ENCODE results near the gene GABRR3. TPM values are rescaled to one million over a fixed set of nuclear protein-coding genes. Genes with fewer than 3 reads are reported as not detected.
A peak's percentile ranks its signal among the peaks of the same experiment; 100 is the strongest.

The GABRR3 gene
- total RNA-seq, 3 donors from 2014 or later (not counting 1 experiment from before 2014, with no cell fraction given) = not detected

GRCh38 chr3:98038876-98039275 is 3.8 kb upstream of the GABRR3 start:
- H3K4me3 ChIP-seq (ENCODE audit: low read length) = no peak overlapping the region
- no peak for ATAC-seq

DNA sequence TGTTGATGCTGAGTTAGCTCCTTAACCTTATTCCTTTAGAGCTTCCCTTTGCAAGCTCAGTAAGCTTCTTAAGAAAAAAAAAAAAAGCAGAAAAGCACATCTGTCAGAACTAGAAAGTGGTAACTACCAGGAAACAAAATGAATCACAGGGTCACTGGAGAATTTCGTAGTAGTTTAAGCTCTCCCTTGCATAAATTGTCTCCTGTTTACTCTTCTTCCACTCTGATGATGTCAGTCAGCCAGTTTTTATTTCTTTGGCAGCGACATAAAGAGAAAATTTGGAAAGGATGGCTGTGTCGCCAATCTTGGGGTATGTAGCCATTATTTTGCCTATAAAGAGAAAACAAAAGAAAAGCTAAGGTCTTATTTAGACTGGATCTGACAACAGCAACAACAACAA is 3.2 kb upstream of the GABRR3 start:
- ATAC-seq = no peak
- Mint-ChIP-seq H3K27me3 (ENCODE audit: low read depth in 2 of 2) (peaks cover 7 to 37% of the 10 kb centered on the region in 2 donors), H3K27ac (no peak overlapping the region), H3K9me3 (peaks cover 2 to 3% of the 10 kb centered on the region in 2 donors), H3K36me3 (peaks cover 8% of the 10 kb centered on the region), H3K4me1 (peaks cover 7% of the 10 kb centered on the region in 2 donors), H3K4me3 (no peak overlapping the region)
- no peak overlapping the region for H3K27ac ChIP-seq (ENCODE audit: low read length)
- intact Hi-C loops (cut with micrococcal nuclease) = loop anchor here (2.0 kb wide), 1 partner anchor 781 kb away; no protein-coding TSS in a partner anchor
- TF ChIP-seq CTCF (IDR thresholded peaks at IDR 0.05) = no peak
- no peak overlapping the region for H3K4me3 ChIP-seq (ENCODE audit: low read length)
- peaks cover 4% of the 10 kb centered on the region for H3K27me3 ChIP-seq (ENCODE audit: control insufficient read depth, insufficient read depth, low read length)
- H3K9me3 ChIP-seq (ENCODE audit: control insufficient read depth, insufficient read depth, low read length) = no peaks in the 10 kb centered on the region
- no peak for DNase-seq
- WGBS (ENCODE audit: insufficient coverage) = 67% methylated on average over 1 of the region's 3 CpGs
- no peaks in the 10 kb centered on the region for H3K4me1 ChIP-seq (ENCODE audit: control insufficient read depth, insufficient read depth, low read length)
- H3K36me3 ChIP-seq (ENCODE audit: control insufficient read depth, insufficient read depth, low read length) = no peaks in the 10 kb centered on the region

More at GRCh38 chr3:98038876-98039275, 3.8 kb upstream of the GABRR3 start:
- intact Hi-C loops (cut with micrococcal nuclease) = loop anchor here (1.0 to 2.0 kb wide), 3 partner anchors 290 to 780 kb away; no protein-coding TSS in a partner anchor
- no peak for DNase-seq
- Histone ChIP-seq H3K9me3 (ENCODE audit: control insufficient read depth, insufficient read depth, low read length) (no peaks in the 10 kb centered on the region), H3K36me3 (ENCODE audit: control insufficient read depth, insufficient read depth, low read length) (no peaks in the 10 kb centered on the region), H3K27ac (ENCODE audit: low read length) (no peak overlapping the region), H3K27me3 (ENCODE audit: control insufficient read depth, insufficient read depth, low read length) (peaks cover 4% of the 10 kb centered on the region), H3K4me1 (ENCODE audit: control insufficient read depth, insufficient read depth, low read length) (no peaks in the 10 kb centered on the region)
- Mint-ChIP-seq H3K4me1 (peaks cover 7% of the 10 kb centered on the region in 2 donors), H3K4me3 (no peak overlapping the region), H3K27me3 (ENCODE audit: low read depth in 2 of 2) (peaks cover 6 to 31% of the 10 kb centered on the region in 2 donors), H3K9me3 (peaks cover 2 to 3% of the 10 kb centered on the region in 2 donors), H3K27ac (peak overlapping the region; percentile 52 to 79), H3K36me3 (peaks cover 8% of the 10 kb centered on the region)
- WGBS (ENCODE audit: insufficient coverage) = 97% methylated on average over 3 of the region's 3 CpGs
- no peak for TF ChIP-seq CTCF (IDR thresholded peaks at IDR 0.05)

- intact Hi-C loops (cut with micrococcal nuclease) = no loop called here
- no peaks in the 10 kb centered on the region for H3K36me3 Mint-ChIP-seq
- no peaks in the 10 kb centered on the region for H3K9me3 Mint-ChIP-seq
- Histone ChIP-seq H3K4me1 (ENCODE audit: control insufficient read depth, insufficient read depth, low read length) (no peaks in the 10 kb centered on the region), H3K27me3 (ENCODE audit: control insufficient read depth, insufficient read depth, low read length) (peaks cover 2% of the 10 kb centered on the region), H3K36me3 (ENCODE audit: control insufficient read depth, insufficient read depth, low read length) (no peaks in the 10 kb centered on the region), H3K9me3 (ENCODE audit: control insufficient read depth, insufficient read depth, low read length) (no peaks in the 10 kb centered on the region), H3K27ac (ENCODE audit: low read length) (no peak overlapping the region), H3K4me3 (ENCODE audit: low read length) (no peak overlapping the region)
- ATAC-seq (no peak), DNase-seq (no peak)
- H3K27me3 Mint-ChIP-seq (ENCODE audit: low read depth in 2 of 2) = peaks cover 4 to 22% of the 10 kb centered on the region in 2 donors
- TF ChIP-seq CTCF (IDR thresholded peaks at IDR 0.05) = no peak
- no peak overlapping the region for H3K27ac Mint-ChIP-seq
- peaks cover 4% of the 10 kb centered on the region in 2 donors for H3K4me1 Mint-ChIP-seq
- WGBS (ENCODE audit: insufficient coverage) = 67% methylated on average over 2 of the region's 2 CpGs
- H3K4me3 Mint-ChIP-seq = no peak overlapping the region
These were observed 629 bp downstream of the GABRR3 start for GRCh38 chr3:98034486-98034885.

GRCh38 chr3:98034036-98034435 is 1.1 kb downstream of the GABRR3 start:
- H3K36me3 ChIP-seq (ENCODE audit: control insufficient read depth, insufficient read depth, low read length) = no peaks in the 10 kb centered on the region
- H3K4me1 ChIP-seq (ENCODE audit: control insufficient read depth, insufficient read depth, low read length) = no peaks in the 10 kb centered on the region
- no peak for TF ChIP-seq CTCF (IDR thresholded peaks at IDR 0.05)
- no peaks in the 10 kb centered on the region for H3K9me3 Mint-ChIP-seq
- H3K4me3 ChIP-seq (ENCODE audit: low read length) = no peak overlapping the region
- H3K27ac Mint-ChIP-seq = no peak overlapping the region
- DNase-seq = no peak
- intact Hi-C loops (cut with micrococcal nuclease) = no loop called here
- H3K36me3 Mint-ChIP-seq = no peaks in the 10 kb centered on the region
- peaks cover 2% of the 10 kb centered on the region for H3K27me3 ChIP-seq (ENCODE audit: control insufficient read depth, insufficient read depth, low read length)
- H3K27me3 Mint-ChIP-seq (ENCODE audit: low read depth in 2 of 2) = peaks cover 4 to 22% of the 10 kb centered on the region in 2 donors
- no CpG with 5 or more reads among the region's 2 CpGs for WGBS (ENCODE audit: insufficient coverage)
- H3K27ac ChIP-seq (ENCODE audit: low read length) = no peak overlapping the region
- no peak overlapping the region for H3K4me3 Mint-ChIP-seq
- H3K9me3 ChIP-seq (ENCODE audit: control insufficient read depth, insufficient read depth, low read length) = no peaks in the 10 kb centered on the region
- no peak for ATAC-seq
- H3K4me1 Mint-ChIP-seq = no peaks in the 10 kb centered on the region

All from natural killer cell (primary cell).